ENCODE measurements around the gene GAPT.

GAPT gene

GRCh38 chr5:58453306-58453705 lies 37.9 kb upstream of the GAPT start:
- ChIA-PET POLR2A (no interaction called here), CTCF (no interaction called here)
- Histone ChIP-seq H3K27ac (ENCODE audit: extremely low read depth, low read depth, low read length) (no peak overlapping the region), H3K4me1 (ENCODE audit: control insufficient read depth, insufficient read depth, low read length) (no peaks in the 10 kb centered on the region), H3K36me3 (ENCODE audit: control insufficient read depth in 2 of 2, insufficient read depth in 1 of 2, low read length in 2 of 2) (peaks cover 21 to 58% of the 10 kb centered on the region in 2 experiments; a peak in 2 of 3 replicates), H3K9me3 (ENCODE audit: control insufficient read depth, insufficient read depth, low read depth, low read length) (no peaks in the 10 kb centered on the region), H3K4me3 (ENCODE audit: low read depth, low read length) (no peak overlapping the region)
- TF ChIP-seq ZNF175 (tag by site-specific recombination; IDR thresholded peaks at IDR 0.05) (no peak), ZNF830 (tag by site-specific recombination; IDR thresholded peaks at IDR 0.05; ENCODE audit: low read depth) (no peak), GLI4 (tag by site-specific recombination; IDR thresholded peaks at IDR 0.05) (no peak), ZNF548 (tag by site-specific recombination; IDR thresholded peaks at IDR 0.05) (no peak), KLF16 (tag by site-specific recombination; IDR thresholded peaks at IDR 0.05) (no peak), ZNF202 (tag by site-specific recombination; IDR thresholded peaks at IDR 0.05; ENCODE audit: borderline replicate concordance) (no peak), ZNF777 (tag by site-specific recombination; IDR thresholded peaks at IDR 0.05; ENCODE audit: borderline replicate concordance) (no peak), WT1 (tag by site-specific recombination; IDR thresholded peaks at IDR 0.05) (no peak), ZNF416 (tag by site-specific recombination; IDR thresholded peaks at IDR 0.05) (no peak), ZNF544 (tag by site-specific recombination; IDR thresholded peaks at IDR 0.05) (no peak), ZNF394 (tag by site-specific recombination; IDR thresholded peaks at IDR 0.05; ENCODE audit: borderline replicate concordance) (no peak), SETDB1 (IDR thresholded peaks at IDR 0.05; ENCODE audit: insufficient read length, low read length) (no peak), YY1 (tag by site-specific recombination; IDR thresholded peaks at IDR 0.05) (no peak), RBAK (tag by site-specific recombination; IDR thresholded peaks at IDR 0.05) (no peak), ZNF549 (tag by site-specific recombination; IDR thresholded peaks at IDR 0.05) (no peak), ZNF426 (tag by site-specific recombination; IDR thresholded peaks at IDR 0.05) (no peak)
- TF ChIP-seq, protein P1, sequence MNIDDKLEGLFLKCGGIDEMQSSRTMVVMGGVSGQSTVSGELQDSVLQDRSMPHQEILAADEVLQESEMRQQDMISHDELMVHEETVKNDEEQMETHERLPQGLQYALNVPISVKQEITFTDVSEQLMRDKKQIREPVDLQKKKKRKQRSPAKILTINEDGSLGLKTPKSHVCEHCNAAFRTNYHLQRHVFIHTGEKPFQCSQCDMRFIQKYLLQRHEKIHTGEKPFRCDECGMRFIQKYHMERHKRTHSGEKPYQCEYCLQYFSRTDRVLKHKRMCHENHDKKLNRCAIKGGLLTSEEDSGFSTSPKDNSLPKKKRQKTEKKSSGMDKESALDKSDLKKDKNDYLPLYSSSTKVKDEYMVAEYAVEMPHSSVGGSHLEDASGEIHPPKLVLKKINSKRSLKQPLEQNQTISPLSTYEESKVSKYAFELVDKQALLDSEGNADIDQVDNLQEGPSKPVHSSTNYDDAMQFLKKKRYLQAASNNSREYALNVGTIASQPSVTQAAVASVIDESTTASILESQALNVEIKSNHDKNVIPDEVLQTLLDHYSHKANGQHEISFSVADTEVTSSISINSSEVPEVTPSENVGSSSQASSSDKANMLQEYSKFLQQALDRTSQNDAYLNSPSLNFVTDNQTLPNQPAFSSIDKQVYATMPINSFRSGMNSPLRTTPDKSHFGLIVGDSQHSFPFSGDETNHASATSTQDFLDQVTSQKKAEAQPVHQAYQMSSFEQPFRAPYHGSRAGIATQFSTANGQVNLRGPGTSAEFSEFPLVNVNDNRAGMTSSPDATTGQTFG (tag by site-specific recombination; IDR thresholded peaks at IDR 0.05; ENCODE audit: borderline replicate concordance) = no peak
- TF ChIP-seq, protein P2, sequence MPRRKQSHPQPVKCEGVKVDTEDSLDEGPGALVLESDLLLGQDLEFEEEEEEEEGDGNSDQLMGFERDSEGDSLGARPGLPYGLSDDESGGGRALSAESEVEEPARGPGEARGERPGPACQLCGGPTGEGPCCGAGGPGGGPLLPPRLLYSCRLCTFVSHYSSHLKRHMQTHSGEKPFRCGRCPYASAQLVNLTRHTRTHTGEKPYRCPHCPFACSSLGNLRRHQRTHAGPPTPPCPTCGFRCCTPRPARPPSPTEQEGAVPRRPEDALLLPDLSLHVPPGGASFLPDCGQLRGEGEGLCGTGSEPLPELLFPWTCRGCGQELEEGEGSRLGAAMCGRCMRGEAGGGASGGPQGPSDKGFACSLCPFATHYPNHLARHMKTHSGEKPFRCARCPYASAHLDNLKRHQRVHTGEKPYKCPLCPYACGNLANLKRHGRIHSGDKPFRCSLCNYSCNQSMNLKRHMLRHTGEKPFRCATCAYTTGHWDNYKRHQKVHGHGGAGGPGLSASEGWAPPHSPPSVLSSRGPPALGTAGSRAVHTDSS (tag by site-specific recombination; IDR thresholded peaks at IDR 0.05) = no peak
- TF ChIP-seq, protein P3, sequence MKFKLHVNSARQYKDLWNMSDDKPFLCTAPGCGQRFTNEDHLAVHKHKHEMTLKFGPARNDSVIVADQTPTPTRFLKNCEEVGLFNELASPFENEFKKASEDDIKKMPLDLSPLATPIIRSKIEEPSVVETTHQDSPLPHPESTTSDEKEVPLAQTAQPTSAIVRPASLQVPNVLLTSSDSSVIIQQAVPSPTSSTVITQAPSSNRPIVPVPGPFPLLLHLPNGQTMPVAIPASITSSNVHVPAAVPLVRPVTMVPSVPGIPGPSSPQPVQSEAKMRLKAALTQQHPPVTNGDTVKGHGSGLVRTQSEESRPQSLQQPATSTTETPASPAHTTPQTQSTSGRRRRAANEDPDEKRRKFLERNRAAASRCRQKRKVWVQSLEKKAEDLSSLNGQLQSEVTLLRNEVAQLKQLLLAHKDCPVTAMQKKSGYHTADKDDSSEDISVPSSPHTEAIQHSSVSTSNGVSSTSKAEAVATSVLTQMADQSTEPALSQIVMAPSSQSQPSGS (tag by site-specific recombination; IDR thresholded peaks at IDR 0.05; ENCODE audit: low read depth) = no peak

DNA sequence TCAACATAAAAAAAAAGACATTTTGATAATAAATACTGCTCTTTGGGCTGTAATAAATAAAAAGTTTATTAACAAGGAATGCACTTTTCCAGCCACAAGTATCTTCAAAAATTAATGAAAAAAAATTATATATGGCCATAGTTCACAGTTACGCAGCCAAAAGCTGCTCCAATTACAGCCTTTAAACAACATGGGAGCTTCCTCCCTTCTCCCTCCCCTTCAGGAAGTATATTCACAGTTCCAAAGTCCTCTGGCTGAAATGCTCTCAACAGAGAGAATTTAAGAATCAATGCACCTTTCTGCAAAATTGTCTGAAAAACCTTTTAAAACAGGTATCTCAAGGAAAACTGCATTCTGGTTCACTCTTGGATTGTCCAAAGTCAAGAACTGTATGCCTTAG lies 37.2 kb upstream of the GAPT start:
- Histone ChIP-seq H3K4me3 (ENCODE audit: low read depth, low read length) (no peak overlapping the region), H3K36me3 (ENCODE audit: control insufficient read depth in 2 of 2, insufficient read depth in 1 of 2, low read length in 2 of 2) (peaks cover 21 to 61% of the 10 kb centered on the region in 2 experiments; a peak in 2 of 3 replicates), H3K27ac (ENCODE audit: extremely low read depth, low read depth, low read length) (no peak overlapping the region), H3K9me3 (ENCODE audit: control insufficient read depth, insufficient read depth, low read depth, low read length) (no peaks in the 10 kb centered on the region), H3K4me1 (ENCODE audit: control insufficient read depth, insufficient read depth, low read length) (no peaks in the 10 kb centered on the region)
- ChIA-PET POLR2A (no interaction called here), CTCF (interaction anchor here (0.7 kb wide), 1 partner anchor 550 kb away, joined by 3 read pairs; no protein-coding TSS in a partner anchor)
- no peak for TF ChIP-seq ZNF24 (tag by site-specific recombination; IDR thresholded peaks at IDR 0.05)
- no peak for TF ChIP-seq ZNF140 (tag by site-specific recombination; IDR thresholded peaks at IDR 0.05)
- TF ChIP-seq ZNF362 (tag by site-specific recombination; IDR thresholded peaks at IDR 0.05) = no peak
- no peak for TF ChIP-seq ZNF449 (tag by site-specific recombination; IDR thresholded peaks at IDR 0.05)
- no peak for TF ChIP-seq TSHZ1 (tag by site-specific recombination; IDR thresholded peaks at IDR 0.05; ENCODE audit: borderline replicate concordance)
- TF ChIP-seq ZNF677 (tag by site-specific recombination; IDR thresholded peaks at IDR 0.05) = no peak

Measured in HEK293 (cell line).